HG02678 (cell line): ENCODE measurements around the gene LRCOL1.
A peak's percentile ranks its signal among the peaks of the same experiment; 100 is the strongest.
"Not testable (repeated sequence)": the region's sequence is repeated elsewhere in the genome, so short reads cannot be mapped to it uniquely, and the experiment has no call there.

Experiments used
- ATAC-seq: cut with Tn5 transposase; IDR thresholded peaks from one replicate; pipeline ENCODE4 v1.9.1; 2021; ENCODE audit warnings: mild to moderate bottlenecking, moderate library complexity; ENCODE audit not compliant: unreplicated experiment

LRCOL1 gene

GRCh38 chr12:132602572-132603239 lies 7.7 kb downstream of the LRCOL1 start:
- ATAC-seq = no peak

- ATAC-seq = no peak
Observed at GRCh38 chr12:132601171-132601883, 9.1 kb downstream of the LRCOL1 start.

GRCh38 chr12:132600048-132601032 lies 10.0 kb downstream of the LRCOL1 start:
- peak; percentile 45 for ATAC-seq

DNA sequence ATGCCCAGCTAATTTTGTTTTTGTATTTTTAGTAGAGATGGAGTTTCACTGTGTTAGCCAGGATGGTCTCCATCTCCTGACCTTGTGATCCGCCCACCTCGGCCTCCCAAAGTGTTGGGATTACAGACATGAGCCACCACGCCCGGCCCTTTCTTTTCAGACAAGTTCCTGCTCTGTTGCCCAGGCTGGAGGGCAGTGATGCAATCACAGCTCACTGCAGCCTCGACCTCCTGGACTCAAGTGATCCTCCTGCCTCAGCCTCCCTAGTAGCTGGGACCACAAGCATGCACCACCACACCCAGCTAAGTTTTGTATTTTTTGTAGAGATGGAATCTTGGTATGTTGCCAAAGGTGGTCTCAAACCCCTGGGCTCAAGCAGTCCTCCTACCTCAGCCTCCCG lies 10.9 kb downstream of the LRCOL1 start:
- not testable (repeated sequence) for ATAC-seq

- no peak for ATAC-seq
Observed at GRCh38 chr12:132597333-132598316, 12.8 kb downstream of the LRCOL1 start.

GRCh38 chr12:132596016-132596415 lies 14.4 kb downstream of the LRCOL1 start:
- no peak for ATAC-seq

DNA sequence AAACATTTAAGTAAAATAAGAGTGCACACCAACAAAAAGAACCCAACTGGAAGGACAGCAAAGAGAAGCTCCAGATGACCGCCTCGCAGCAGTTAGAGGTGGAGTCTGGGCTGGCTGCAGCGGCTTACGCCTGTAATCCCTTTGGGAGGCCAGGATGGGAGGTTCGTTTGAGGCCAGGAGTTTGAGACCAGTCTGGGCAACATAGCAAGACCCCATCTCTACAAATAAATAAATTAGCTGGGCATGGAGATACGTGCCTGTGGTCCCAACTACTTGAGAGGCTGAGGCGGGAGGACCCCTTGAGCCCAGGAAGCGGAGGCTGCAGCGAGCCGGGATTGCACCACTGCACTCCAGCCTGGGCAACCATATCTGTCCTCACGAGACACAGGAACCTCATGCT lies 15.2 kb downstream of the LRCOL1 start:
- no peak for ATAC-seq

DNA sequence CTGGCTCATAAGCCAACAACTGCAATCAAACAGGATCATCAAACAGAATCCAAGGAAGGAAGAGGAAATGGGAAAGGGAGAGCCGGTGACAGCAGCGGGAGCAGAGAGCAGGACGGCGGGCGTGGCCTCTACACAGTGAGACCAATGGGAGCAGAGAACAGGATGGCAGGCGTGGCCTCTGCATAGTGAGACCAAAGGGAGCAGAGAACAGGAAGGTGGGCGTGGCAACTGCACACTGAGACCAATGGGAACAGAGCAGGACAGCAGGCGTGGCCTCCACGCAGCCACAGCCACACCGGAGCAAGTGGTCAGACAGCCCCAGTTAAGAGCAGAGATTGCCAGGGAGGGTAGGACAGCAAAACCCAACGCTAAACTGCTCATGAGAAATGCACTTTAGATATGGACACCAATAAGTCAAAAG lies 16.4 kb downstream of the LRCOL1 start:
- peak; percentile 81 for ATAC-seq

DNA sequence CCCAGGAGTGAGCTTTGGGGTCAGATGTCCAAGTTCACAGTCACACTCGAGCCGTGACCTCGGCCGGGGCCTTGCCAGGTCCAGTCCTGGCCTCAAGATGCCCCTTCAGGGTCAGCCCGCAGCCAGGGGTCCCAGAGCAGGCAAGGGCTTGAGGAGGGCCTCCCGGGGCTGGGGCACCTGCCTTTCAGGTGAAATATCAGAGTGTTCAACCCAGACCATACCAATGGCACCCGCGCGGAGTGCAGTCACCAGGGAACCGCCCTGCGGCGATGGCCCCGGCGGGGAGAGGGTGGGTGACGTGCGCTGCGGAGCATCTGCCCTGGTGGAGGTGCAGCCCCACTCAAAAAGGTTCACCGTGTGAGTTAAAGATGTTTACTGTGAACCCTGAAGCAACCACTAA lies 16.9 kb downstream of the LRCOL1 start:
- no peak for ATAC-seq

DNA sequence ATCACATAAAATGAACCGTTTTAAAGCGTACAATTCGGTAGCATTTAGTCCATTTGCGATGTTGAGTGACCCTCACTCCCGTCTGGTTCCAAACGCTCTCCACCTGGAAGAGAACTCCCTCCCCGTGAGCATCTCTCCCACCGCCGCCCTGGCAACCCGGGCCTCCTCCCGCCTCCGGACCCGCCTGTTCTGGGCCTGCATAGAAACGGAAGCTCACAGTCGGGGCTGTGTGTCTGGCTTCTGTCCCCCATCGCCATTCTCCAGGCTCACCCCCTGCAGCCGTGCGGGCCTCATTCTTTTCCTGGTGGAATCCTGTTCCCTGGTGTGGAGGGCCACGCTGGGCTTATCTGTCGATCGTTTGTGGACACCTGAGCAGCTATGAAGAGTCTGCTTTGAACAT lies 17.3 kb downstream of the LRCOL1 start:
- ATAC-seq = no peak

DNA sequence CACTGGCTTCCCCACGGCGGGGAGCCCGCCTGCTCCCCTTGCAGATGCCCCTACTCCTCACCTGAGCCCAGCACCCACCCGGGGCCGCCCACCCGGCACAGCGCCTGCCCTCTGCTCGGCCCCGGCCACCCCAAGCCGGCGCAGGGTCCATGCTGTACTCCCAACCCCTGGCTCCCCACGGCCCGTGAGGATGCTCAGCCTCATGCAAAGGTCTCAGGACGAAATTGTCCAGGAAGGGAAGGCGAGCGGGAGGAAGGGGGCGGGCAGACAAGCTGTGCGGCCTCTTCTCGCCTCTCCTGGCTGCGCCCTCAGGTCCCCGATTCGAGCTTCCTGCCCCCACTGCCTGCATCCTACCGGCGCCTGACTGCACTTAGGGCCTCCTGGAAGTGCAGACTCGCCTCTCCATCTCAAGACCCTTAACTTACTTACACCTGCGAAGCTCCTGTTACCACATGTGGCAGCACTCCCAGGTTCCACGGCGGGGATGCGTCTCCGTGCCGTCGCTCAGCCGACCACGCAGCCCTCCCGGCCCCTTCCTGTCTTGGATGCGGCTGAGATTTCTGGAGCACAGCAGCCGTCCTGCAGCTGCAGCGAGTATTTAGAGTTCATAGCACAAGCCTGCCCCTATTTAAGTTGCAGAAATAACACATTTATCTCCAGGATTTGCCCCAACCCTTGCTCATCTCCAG lies 18.0 kb downstream of the LRCOL1 start:
- no peak for ATAC-seq

GRCh38 chr12:132591107-132591935 lies 19.1 kb downstream of the LRCOL1 start:
- no peak for ATAC-seq

DNA sequence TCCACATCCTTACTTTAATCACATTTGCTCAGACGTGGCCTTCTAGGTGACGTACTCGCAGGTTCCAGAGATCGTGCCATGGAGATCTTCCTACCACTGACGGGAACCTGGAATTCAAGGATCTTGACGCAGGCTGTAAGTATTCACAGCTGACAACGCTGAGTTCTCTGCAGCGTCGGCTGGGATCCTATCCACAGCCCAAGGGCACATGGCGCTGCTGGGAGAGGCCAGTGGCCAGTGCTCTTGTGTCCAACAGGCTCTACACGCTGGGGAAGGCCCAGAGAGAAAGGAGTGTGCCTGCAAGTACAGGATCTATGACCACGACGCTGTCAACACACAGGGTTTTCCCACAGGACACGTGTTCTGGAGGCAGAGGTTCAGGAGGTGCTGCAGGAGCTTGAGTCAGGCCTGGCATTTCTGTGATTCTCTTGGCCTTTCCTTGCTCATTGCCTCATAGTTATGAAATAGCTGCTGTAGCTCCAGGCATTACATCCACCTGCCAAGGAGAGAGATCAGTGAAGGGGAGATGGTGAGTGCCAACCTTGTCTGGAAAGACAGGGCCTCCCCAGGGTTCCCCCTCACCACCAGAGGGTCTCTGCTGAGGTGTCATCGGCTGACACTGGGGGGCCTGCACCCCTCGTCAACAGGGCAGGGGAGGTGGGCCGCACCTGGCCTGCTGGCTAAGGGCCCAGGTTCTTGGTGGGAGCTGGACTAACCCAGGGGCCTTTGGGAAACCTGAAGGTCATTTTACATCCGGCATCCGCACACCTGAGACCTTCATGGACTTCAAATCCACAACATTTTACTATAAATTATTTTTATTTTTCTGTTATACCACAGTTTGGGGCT lies 21.3 kb downstream of the LRCOL1 start:
- ATAC-seq = no peak

- no peak for ATAC-seq
Observed at GRCh38 chr12:132588319-132588718, 22.1 kb downstream of the LRCOL1 start.

- ATAC-seq = no peak
Observed at GRCh38 chr12:132587781-132588180, 22.6 kb downstream of the LRCOL1 start.

GRCh38 chr12:132586929-132587328 lies 23.5 kb downstream of the LRCOL1 start:
- ATAC-seq = no peak

GRCh38 chr12:132585177-132585576 lies 25.2 kb downstream of the LRCOL1 start:
- no peak for ATAC-seq

DNA sequence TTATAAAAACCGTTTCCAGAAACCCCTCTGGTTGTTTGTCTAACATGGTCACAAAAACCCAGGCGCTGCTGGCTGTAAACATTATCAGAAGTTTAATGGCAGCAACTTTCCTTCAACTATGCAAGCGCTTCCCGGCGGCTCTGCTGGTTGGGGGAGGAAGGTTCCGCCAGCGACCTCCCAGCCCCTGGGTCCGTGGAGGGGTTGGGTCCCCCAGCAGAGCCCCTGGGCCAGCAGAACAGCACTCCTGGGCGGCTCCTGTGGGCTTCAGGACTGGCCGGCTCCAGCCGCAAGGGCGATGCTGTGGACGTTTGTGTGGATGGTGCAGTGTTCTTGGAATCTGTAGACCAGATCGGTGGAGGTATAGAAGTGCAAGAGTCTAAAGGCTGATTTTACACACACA lies 26.0 kb downstream of the LRCOL1 start:
- no peak for ATAC-seq
